ENCODE results near the gene CLDN9.

CLDN9 gene

DNA sequence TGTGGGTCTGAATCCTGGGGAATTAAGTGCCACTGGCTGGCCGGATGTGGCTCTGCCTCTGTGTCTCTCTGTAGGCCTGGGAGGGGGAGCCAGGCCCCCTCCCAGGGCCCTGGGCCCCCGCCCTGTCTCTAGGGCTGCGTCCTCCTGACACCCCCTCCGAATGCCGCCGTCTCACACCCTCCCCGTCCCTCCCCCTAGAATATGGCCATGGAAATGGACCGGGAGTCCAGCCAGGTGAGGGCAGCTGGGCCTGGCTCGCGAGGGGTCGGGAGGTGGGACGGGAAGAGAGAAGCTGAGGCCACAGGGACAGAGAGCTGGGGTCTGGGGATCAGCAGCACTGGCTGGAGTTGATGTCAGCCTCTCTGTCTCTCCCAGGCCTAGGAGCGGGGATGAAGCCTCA is 16.4 kb upstream of the CLDN9 start:
- Histone ChIP-seq H3K9ac (ENCODE audit: low read length) (no peak overlapping the region), H3K27me3 (replicated peaks; ENCODE audit: insufficient read depth, low read length) (peaks cover 100% of the 10 kb centered on the region), H4K20me1 (ENCODE audit: insufficient read depth, low read length) (no peaks in the 10 kb centered on the region), H3K9me3 (replicated peaks; ENCODE audit: insufficient read depth, low read length) (no peaks in the 10 kb centered on the region), H3K4me2 (ENCODE audit: low read depth, low read length) (no peak overlapping the region), H3F3A (ENCODE audit: insufficient read depth, low read length) (no peaks in the 10 kb centered on the region), H3K27ac (ENCODE audit: low read length) (no peak overlapping the region), H3K36me3 (replicated peaks; ENCODE audit: insufficient read depth, low read length) (no peaks in the 10 kb centered on the region), H3K4me3 (ENCODE audit: low read length) (no peak overlapping the region), H3K4me1 (ENCODE audit: low read length) (no peaks in the 10 kb centered on the region), H3K9me2 (replicated peaks; ENCODE audit: insufficient read depth, low read length) (no peaks in the 10 kb centered on the region), H2AFZ (ENCODE audit: low read length) (no peak overlapping the region), H3K79me2 (ENCODE audit: low read length) (no peaks in the 10 kb centered on the region)
- DNase-seq, result no peak
- TF ChIP-seq EZH2 (optimal IDR thresholded peaks at IDR 0.05; ENCODE audit: low read depth, low read length) (no peak), CTCF (IDR thresholded peaks at IDR 0.05; ENCODE audit: low read length) (no peak), EZH2phosphoT487 (IDR thresholded peaks at IDR 0.05; ENCODE audit: low read length) (no peak)

- Histone ChIP-seq H3K36me3 (replicated peaks; ENCODE audit: insufficient read depth, low read length) (no peaks in the 10 kb centered on the region), H3K9ac (ENCODE audit: low read length) (no peak overlapping the region), H3K79me2 (ENCODE audit: low read length) (no peaks in the 10 kb centered on the region), H3K9me2 (replicated peaks; ENCODE audit: insufficient read depth, low read length) (no peaks in the 10 kb centered on the region), H3F3A (ENCODE audit: insufficient read depth, low read length) (no peaks in the 10 kb centered on the region), H3K4me1 (ENCODE audit: low read length) (no peaks in the 10 kb centered on the region), H2AFZ (ENCODE audit: low read length) (no peak overlapping the region), H3K4me2 (ENCODE audit: low read depth, low read length) (no peak overlapping the region), H3K9me3 (replicated peaks; ENCODE audit: insufficient read depth, low read length) (no peaks in the 10 kb centered on the region), H3K4me3 (ENCODE audit: low read length) (no peak overlapping the region), H3K27ac (ENCODE audit: low read length) (no peak overlapping the region), H4K20me1 (ENCODE audit: insufficient read depth, low read length) (no peaks in the 10 kb centered on the region), H3K27me3 (replicated peaks; ENCODE audit: insufficient read depth, low read length) (peaks cover 78% of the 10 kb centered on the region)
- TF ChIP-seq CTCF (IDR thresholded peaks at IDR 0.05; ENCODE audit: low read length) (no peak), EZH2phosphoT487 (IDR thresholded peaks at IDR 0.05; ENCODE audit: low read length) (no peak), EZH2 (optimal IDR thresholded peaks at IDR 0.05; ENCODE audit: low read depth, low read length) (no peak)
- no peak for DNase-seq
Observed at GRCh38 chr16:2999929-3000328, 12.8 kb upstream of the CLDN9 start.

DNA sequence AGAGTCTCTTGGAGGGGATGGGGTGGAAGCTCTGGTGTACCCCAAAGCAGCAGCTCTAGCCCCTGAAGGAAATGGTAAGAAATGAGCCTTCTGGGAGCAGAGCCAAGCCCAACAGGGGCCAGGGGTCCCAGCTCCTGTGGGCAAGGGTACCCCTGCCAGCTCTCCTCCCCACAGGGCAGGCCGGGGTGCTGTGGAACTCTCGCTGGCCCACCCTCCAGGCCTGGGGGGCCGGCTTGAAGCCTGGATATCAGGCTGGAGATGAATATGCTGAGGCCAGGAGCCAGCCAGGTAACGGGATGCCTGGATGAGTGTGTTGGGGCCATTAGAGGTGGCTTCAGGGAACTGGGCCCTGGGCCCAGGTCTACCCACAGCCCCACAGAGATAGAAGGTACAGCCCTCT is 12.2 kb upstream of the CLDN9 start:
- H2AFZ ChIP-seq (ENCODE audit: low read length), result no peak overlapping the region
- no peak for DNase-seq
- no peaks in the 10 kb centered on the region for H3F3A ChIP-seq (ENCODE audit: insufficient read depth, low read length)
- no peaks in the 10 kb centered on the region for H3K9me3 ChIP-seq (replicated peaks; ENCODE audit: insufficient read depth, low read length)
- no peak overlapping the region for H3K4me2 ChIP-seq (ENCODE audit: low read depth, low read length)
- no peaks in the 10 kb centered on the region for H3K4me1 ChIP-seq (ENCODE audit: low read length)
- H3K9ac ChIP-seq (ENCODE audit: low read length), result no peak overlapping the region
- no peaks in the 10 kb centered on the region for H4K20me1 ChIP-seq (ENCODE audit: insufficient read depth, low read length)
- no peak overlapping the region for H3K4me3 ChIP-seq (ENCODE audit: low read length)
- H3K27me3 ChIP-seq (replicated peaks; ENCODE audit: insufficient read depth, low read length), result peaks cover 72% of the 10 kb centered on the region
- no peaks in the 10 kb centered on the region for H3K79me2 ChIP-seq (ENCODE audit: low read length)
- H3K36me3 ChIP-seq (replicated peaks; ENCODE audit: insufficient read depth, low read length), result no peaks in the 10 kb centered on the region
- H3K27ac ChIP-seq (ENCODE audit: low read length), result no peak overlapping the region
- H3K9me2 ChIP-seq (replicated peaks; ENCODE audit: insufficient read depth, low read length), result no peaks in the 10 kb centered on the region
- TF ChIP-seq CTCF (IDR thresholded peaks at IDR 0.05; ENCODE audit: low read length) (no peak), EZH2phosphoT487 (IDR thresholded peaks at IDR 0.05; ENCODE audit: low read length) (no peak), EZH2 (optimal IDR thresholded peaks at IDR 0.05; ENCODE audit: low read depth, low read length) (no peak)

Measured in MM.1S (cell line).